Measurements from ENCODE around the gene CD8B. TPM values are rescaled to one million over a fixed set of nuclear protein-coding genes. Genes with fewer than 3 reads are reported as not detected.
"Not testable (repeated sequence)": the region's sequence is repeated elsewhere in the genome, so short reads cannot be mapped to it uniquely, and the experiment has no call there.

Gene CD8B
- polyA plus RNA-seq, 3 donors: 0.73 to 1.5 (median 1.2) TPM

DNA sequence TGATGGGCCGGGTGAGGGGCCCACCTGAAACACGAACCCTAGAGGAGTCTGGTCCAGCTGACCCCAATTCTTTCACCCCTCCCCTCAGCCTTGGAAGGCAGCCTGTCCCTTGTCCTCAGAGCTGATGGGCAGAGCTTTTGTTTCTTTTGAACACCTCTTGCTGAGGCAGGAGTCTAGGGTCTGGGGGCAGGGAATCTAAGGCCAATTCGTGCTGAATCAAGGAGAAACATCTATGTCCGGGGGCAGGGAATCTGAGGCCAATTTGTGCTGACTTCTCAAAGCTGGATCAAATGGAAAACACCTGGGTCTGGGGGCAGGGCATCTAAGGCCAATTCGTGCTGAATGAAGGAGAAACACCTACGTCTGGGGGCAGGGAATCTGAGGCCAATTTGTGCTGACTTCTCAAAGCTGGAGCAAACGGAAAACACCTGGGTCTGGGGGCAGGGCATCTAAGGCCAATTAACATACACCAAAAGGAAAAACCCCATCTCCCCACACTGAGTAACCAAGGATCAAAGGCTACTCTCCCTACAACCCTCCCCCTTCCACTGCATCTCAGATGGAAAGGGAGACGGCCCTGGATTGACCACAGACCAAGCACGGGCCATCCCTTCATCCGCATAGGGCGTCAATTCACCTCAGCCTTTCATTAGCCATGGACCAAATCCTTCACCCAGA, 21.7 kb downstream of the CD8B start:
- DNase-seq (ENCODE audit: extremely low read depth in 1 of 11, low read depth in 9 of 11, low spot score in 4 of 11): not testable (repeated sequence)

DNA sequence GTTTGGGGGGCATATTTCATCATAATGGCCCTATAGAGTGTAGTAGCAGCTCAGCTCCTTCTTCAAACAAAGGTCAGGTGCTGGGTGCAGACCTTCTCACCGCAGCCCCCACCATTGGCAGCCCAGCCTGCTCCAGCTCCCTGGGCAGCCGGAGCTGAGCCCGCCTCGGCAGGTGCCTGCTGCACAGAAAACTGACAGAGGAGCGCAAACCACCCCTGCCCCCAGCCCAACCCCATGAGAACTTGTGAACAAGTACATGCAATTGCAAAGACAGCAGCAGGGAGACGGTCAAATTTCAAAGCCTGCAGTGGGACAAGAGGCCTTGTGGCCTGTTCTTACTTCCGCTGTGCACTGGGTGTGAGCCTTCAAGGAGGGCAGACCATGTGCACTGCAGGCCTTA, 22.2 kb downstream of the CD8B start:
- DNase-seq (ENCODE audit: extremely low read depth in 1 of 11, low read depth in 9 of 11, low spot score in 4 of 11): not testable (repeated sequence)

DNA sequence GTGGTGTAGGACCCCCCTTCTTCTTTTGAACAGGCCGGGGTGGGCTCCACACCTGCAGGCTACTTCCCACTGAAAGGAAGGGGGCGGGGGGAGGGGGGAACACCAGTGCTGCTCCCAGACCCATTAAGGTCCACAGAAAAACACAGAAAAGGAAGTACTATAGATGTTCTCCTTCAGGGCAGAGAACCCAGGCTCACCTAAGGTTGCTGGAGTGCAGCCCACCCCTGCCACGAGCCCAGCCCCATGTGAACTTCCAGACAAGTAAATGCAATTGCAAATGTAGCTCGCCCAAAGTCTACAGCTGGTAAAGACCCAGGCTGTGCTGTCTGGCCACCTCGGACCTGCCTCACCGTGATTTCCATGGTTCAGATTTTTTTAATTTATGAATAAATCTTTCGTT, 24.0 kb downstream of the CD8B start:
- not testable (repeated sequence) for DNase-seq (ENCODE audit: extremely low read depth in 1 of 11, low read depth in 9 of 11, low spot score in 4 of 11)

DNA sequence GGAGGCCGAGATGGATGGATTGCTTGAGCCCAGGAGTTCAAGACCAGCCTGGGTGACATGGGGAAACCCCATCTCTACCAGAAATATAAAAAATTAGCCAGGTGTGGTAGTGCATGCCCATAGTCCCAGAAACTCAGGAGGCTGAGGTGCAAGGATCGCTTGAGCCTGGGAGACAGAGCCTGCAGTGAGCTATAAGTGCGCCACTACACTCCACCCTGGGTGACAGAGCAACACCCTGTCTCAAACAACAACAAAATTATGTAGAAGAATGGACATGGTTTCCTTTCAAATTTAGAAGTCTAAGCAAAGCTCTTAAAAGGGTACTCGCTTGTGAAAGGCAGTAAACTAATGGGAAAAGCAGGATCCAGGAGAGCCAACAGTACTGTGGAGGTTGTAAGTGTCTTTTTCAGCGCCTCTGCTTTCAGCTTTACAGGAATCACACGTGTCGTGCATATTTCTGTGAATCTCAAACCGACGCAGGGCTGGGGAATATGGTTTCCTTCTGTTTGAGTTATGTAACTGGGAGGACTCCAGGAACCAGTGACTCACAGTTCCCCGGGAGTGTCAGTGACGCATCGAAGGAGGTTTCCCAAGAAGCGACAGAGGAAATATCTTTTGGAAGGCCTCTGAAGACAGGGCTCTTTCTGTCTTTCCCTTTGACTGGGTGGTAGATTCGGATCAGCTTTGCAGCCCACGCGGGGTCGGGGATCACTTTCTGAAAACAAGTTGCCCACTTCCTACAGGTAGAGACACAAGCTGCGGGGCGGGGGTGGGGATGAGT, 24.6 kb downstream of the CD8B start:
- peak in 4 of 11 donors; percentile 5 to 24 (median 10) for DNase-seq (ENCODE audit: extremely low read depth in 1 of 11, low read depth in 9 of 11, low spot score in 4 of 11)

DNA sequence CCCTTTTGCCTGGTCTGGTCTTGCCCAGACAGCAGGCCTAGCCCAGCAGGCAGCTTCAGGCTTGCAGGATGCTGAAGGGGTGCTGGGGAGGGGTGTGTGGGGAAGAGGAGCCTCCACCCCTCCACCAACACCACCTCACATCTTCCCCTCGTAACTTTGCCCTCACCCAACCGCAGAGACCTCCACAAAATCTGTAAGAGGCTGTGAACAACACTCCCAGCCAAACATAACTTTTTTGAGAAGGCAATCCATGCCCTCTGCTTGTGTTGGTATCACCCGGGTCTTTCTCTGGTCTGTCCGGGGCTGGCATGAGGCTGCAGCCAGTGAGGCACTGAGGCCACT, 26.2 kb downstream of the CD8B start:
- not testable (repeated sequence) for DNase-seq (ENCODE audit: extremely low read depth in 1 of 11, low read depth in 9 of 11, low spot score in 4 of 11)

DNA sequence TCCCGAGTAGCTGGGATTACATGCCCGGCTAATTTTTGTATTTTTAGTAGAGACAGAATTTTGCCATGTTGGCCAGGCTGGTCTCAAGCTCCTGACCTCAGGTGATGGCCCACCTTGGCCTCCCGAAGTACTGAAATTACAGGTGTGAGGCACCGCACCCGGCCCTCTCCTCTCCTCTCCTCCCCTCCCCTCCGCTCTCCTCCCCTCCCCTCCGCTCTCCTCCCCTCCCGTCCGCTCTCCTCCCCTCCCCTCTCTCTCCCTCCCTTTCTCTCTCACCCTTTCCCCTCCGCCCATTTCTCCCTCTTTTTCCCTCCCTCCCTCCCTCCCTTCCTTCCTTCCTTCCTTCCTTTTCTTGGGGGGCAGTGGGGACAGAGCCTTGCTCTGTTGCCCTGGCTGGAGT, 28.4 kb downstream of the CD8B start:
- no peak for DNase-seq (ENCODE audit: extremely low read depth in 1 of 11, low read depth in 9 of 11, low spot score in 4 of 11)

DNA sequence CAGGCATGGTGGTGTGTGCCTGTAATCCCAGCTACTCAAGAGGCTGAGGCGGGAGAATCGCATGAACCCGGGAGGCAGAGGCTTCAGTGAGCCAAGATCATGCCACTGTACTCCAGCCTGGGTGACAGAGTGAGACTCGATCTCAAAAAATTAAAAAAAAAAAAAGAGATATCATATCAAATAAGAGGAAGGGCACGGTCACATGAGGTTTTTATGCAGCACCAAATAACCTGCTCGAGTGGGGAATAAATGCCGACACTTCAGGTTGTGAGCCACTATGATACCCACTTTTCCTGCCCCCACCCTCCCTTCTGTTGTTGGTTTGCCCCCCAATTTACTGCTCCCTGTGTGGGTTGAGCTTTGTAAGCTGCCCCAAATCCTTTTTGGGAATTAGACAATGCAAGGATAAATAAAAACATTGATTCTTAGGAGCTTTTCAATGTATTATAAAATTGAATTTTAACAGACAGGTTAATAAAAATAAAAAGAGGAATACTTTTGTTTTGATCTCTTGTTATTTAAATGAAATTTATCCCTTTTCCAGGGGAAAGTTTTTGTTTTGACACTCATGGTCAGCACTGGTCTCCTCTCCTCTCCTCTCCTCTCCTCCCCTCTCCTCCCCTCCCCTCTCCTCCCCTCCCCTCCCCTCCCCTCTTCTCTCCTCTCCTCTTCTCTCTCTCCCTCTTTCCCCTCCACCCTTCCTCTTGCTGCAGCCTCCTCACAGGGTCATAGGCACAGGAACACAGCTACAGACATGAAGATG, 29.2 kb downstream of the CD8B start:
- no peak for DNase-seq (ENCODE audit: extremely low read depth in 1 of 11, low read depth in 9 of 11, low spot score in 4 of 11)

DNA sequence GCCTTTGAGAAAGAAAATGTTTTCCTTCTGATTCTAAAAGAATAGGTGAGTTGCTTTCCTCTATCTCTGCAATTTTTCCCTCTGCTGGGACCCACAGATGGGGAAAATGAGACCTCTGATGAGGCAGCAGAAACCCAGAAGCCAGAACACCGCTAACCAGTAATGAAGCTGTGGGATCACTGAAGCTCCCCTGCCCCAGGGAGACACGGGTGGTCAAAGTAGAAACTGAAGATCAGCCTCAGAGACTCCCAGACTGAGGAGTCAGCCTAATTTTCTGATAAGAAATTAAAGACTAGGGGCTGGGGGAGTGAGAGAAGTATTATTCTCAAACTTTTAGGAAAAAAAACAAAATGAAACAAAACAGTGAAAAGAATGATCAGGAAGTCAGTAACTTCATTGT, 30.1 kb downstream of the CD8B start:
- DNase-seq (ENCODE audit: extremely low read depth in 1 of 11, low read depth in 9 of 11, low spot score in 4 of 11): no peak

DNA sequence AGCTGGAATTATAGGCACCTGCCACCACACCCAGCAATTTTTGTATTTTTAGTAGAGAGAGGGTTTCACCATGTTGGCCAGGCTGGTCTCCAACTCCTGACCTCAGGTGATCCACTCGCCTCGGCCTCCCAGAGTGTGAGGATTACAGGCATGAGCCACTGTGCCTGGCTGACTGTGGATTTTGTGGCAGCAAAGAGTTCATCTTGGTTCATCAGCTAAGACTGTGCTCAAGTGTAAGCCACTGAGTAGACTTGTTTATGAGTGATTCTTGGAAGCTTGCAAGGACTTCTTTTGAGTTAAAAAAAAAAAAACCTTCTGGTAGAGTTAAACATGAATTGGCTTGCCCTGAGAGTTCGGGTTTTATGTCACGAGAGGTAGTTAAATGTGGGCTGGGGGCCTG, 34.7 kb downstream of the CD8B start:
- no peak for DNase-seq (ENCODE audit: extremely low read depth in 1 of 11, low read depth in 9 of 11, low spot score in 4 of 11)

DNA sequence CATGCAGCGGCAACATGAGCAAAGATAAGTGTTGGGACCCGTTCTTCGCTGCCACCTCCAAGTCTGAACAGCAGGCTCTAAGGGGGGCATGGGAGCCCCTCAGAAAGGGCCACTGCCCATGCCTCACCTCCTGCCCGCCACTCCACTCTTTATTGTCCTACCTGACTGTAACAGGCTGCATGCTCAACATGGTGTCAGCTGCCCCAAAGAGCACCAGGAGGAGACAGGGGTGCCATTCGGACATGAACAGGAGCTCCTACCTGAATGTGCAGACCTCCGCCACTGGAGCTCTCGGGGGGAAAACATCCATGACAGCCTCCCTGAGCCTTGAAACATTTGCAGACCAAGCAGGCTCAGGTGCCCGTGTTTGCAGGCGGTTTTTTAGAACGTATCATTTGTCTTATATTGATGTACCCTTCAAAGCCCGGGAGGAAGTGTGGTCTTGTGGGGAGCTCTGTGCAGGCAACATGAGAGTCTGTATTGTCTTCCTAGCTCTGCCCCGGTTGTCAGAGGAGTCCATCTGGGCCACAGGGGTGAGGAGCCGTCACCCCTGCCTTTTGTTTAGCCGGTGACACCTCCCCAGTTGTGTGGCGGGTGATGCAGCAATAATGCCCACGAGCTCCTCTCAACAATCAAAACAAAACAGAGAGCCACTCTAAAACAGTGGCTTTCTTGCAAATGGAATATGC, 35.8 kb downstream of the CD8B start:
- no peak for DNase-seq (ENCODE audit: extremely low read depth in 1 of 11, low read depth in 9 of 11, low spot score in 4 of 11)

DNA sequence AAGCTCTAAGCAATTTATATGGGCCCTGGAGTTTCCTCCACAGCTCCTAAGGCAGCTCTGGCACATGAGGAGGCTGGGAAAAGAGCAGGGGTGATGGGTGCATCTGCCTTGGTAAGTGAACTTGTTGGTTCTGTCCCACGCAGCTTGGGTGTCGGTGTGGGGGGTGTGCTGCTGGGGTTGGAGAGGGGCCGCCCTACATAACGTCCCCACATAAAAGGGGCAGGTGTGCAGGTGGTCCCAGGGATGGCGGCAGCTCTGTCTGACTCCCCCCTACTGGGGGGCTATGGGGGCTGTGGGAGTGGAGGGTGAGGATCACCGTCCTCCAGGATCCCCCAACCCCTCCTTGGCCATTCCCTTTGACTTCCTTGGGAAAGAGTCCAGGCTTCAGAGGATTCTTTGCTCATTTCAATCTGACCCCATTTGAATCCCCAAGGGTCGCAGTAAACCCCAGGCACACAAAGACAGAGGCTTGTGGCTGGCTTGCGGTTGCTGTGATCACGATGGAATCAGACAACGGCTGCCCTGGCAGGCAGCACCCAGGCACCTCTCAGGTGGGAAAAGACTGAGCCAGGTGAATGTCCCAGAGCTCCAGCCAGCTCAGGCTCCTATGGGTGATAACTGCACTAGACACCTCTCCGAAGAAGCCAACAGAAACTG, 36.5 kb downstream of the CD8B start:
- no peak for DNase-seq (ENCODE audit: extremely low read depth in 1 of 11, low read depth in 9 of 11, low spot score in 4 of 11)

DNA sequence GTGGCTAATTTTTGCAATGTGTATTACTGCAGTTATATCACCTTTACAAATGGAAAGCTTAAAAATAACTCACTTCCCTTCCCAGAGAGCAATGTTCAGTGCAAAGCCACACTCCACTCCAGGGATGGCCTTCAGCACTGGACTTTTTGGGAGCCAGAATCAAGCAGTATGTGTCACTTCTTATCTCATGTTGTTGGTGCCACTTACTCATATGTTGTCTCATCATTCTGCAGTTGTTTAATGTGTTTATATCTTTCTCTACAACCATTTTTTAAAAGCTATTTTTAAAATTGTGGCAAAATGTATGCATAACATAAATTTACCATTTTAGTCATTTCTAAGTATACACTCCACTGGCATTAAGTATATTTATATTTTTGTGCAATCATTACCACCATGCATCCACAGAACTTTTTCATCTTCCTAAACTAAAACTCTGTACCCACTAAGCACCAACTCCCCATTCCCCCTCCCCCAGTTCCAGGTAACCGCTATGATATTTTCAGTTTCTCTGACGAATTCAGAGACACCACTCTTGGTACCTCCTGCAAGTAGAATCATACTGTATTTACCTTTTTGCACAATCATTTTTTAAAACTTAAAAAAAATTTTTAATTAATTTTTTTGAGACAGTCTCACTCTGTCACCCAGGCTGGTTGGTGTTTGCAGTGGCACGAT, 38.9 kb downstream of the CD8B start:
- DNase-seq (ENCODE audit: extremely low read depth in 1 of 11, low read depth in 9 of 11, low spot score in 4 of 11): no peak

DNA sequence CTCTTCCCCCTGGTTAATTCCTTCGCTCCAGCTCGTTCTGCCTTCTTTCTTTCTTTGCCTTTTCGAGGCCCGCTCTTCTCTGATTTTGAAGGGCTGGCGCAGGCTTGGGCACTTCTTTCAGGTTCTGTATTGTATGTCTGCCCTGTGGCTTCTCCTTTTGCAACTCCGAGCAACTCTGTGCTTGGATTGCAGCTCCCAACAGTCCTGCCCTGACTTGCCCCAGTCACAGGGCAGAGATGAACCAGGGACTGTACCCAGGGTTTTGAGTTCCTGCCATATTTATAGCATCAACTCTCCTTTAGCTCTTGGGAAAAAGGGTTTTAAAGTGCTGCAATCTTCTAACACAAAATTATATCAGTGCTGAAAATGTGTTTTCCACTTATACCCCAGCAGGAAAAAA, 39.8 kb downstream of the CD8B start:
- DNase-seq (ENCODE audit: extremely low read depth in 1 of 11, low read depth in 9 of 11, low spot score in 4 of 11): no peak

DNA sequence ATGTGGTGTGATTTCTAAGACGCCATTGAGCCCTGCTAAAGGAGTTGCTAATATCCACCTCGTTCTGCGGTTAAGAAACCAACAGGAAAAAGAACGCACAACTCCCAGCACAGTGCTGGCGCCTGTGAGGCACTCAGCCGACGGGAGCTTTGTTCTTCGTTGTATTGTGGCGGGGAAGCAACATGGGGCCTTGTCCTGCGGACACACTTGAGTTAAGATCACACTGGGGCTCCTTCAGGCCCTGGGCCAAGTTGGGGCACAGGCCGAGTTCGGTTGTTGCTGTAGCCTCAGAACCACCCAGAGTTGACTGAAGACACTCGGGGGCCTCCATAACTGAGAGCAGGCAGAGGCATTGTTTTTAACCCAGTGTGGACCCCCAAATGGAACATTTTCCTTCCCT, 40.4 kb downstream of the CD8B start:
- no peak for DNase-seq (ENCODE audit: extremely low read depth in 1 of 11, low read depth in 9 of 11, low spot score in 4 of 11)

DNA sequence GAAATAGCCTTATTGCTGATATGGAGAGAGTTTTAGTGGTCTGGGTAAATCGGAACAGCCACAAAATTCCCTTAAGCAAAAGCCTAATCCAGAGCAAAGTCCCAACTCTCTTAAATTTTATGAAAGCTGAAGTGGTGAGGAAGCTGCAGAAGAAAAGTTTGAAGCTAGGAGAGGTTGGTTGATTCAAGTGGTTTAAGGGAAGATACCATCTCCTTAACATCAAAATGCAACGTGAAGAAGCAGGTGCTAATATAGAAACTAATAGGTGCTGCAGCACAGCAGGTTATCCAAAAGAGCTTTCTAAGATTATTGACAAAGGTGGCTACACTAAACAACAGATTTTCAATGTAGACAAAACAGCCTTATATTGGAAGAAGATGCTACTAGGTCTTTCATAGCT, 42.7 kb downstream of the CD8B start:
- no peak for DNase-seq (ENCODE audit: extremely low read depth in 1 of 11, low read depth in 9 of 11, low spot score in 4 of 11)

DNA sequence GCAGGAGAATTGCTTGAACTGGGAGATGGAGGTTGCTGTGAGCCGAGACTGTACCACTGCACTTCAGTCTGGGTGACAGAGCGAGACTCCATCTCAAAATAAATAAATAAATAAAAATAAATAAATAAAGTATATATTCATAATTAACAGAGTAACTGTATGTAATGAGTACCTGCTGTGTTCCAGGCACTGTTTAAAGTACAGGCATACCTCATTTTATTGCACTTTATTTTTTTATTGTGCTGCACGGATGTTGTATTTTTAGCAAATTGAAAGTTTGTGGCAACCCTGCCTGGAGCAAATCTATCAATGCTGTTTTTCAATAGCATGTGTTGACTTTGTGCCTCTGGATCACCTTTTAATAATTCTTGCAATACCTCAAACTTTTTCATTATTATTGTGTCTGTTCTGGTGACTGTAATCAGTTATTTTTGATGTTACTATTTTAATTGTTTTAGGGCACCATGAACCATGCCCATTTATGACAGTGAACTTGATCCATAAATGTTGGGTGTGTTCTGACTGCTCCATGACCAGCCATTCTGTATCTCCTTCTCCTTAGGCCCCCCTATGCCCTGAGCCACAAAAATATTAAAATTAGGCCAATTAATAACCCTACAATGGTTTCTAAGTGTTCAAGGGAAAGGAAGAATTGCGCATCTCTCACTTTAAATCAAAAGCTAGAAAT, 43.4 kb downstream of the CD8B start:
- no peak for DNase-seq (ENCODE audit: extremely low read depth in 1 of 11, low read depth in 9 of 11, low spot score in 4 of 11)

DNA sequence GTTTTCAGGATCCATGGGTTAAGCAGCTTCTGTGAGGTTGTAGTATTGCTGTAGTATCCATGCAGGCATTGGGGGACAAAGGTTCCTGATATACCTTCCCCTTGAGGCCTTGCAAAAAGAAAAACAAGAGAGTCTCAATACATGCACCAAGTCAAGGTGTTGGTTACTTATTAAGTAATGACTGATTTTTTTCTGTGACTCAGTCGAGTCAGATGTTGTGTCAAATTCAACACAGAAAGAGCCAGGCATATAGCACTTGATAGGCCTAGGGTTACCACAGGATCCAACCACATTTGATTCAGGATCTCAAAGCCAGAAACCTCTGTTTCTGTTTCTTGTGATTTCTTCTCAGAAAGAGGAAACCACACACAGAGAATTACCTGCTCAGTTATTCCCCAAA, 46.1 kb downstream of the CD8B start:
- DNase-seq (ENCODE audit: extremely low read depth in 1 of 11, low read depth in 9 of 11, low spot score in 4 of 11): no peak

DNA sequence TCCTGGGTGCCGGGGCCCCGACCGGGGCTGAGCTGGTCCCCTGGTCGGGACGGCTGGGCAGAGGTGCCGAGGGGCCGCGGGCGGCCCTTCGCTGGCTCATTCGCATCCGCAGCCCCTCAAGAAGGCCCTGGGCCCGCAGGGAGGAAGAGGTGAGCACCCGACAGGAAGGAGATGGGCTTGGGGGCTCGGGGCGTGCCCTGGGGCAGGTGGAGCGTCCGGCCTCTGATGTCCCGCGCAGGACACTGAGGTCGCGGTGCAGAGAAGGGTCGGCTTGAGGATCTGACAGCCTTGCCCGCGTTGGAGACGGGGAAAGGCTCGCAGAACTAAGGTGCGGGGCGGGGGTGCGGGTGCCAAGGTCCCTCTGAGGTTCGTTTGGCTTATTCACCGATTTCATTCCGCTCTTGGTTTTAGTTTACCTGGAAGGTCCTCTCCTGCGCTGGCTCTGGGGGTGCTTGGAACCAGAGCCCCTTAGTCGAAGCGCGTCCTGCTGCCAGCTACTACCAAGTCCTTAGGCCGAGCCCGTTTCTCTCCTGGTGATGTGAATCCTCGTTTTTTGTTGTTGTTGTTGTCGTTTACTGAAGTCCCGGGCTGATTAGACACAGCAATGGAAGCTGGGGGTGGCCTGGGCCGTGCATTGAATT, 52.1 kb downstream of the CD8B start:
- no peak for DNase-seq (ENCODE audit: extremely low read depth in 1 of 11, low read depth in 9 of 11, low spot score in 4 of 11)
